Adrenal gland (tissue), 12 donors: ENCODE data around the gene ST3GAL3. TPM values are rescaled to one million over a fixed set of nuclear protein-coding genes. Genes with fewer than 3 reads are reported as not detected.

Experiments used
- DNase-seq, 7 donors: peaks; one replicate each; pipeline ENCODE4 v3.0.0-alpha.2; 2019 to 2020
- H3K27ac ChIP-seq, 5 donors: fragments of 200-600 bp; sonication (generic) in 4 of 5; 1 replicate in 3 of 5; 2 replicates in 2 of 5; pipeline versions ENCODE4 v1.5.1 to v1.8.0; 2016 to 2020; ENCODE audit warnings: mild to moderate bottlenecking in 1 of 5
- H3K27me3 ChIP-seq: fragments of 200-600 bp; 2 replicates; pipeline ENCODE4 v1.8.0; 2021
- H3K36me3 ChIP-seq, 2 donors: fragments of 200-600 bp; replicated peaks in 1 of 2; 1 replicate in 1 of 2; 2 replicates in 1 of 2; pipeline versions ENCODE4 v1.5.1 to v1.8.0; 2018 to 2022
- H3K4me1 ChIP-seq, 2 donors: fragments of 200-600 bp; replicated peaks in 1 of 2; 1 replicate in 1 of 2; 2 replicates in 1 of 2; pipeline versions ENCODE4 v1.5.1 to v1.8.0; 2018 to 2021
- H3K4me3 ChIP-seq, 4 donors: fragments of 200-600 bp; sonication (generic) in 3 of 4; one replicate each; pipeline ENCODE4 v1.5.1; 2016 to 2018
- H3K9me3 ChIP-seq, 3 donors: fragments of 200-600 bp; sonication (generic) in 1 of 3; replicated peaks in 1 of 3; 1 replicate in 2 of 3; 2 replicates in 1 of 3; pipeline versions ENCODE4 v1.5.1 to v1.8.0; 2016 to 2021
- CTCF ChIP-seq, 6 experiments: fragments of 450-650 bp in 4 of 6; fragments of 200-600 bp in 2 of 6; sonication (generic) in 1 of 6; IDR thresholded peaks; 1 replicate in 5 of 6; 2 replicates in 1 of 6; pipeline versions ENCODE4 v1.5.1 to v1.8.0; 2016 to 2021; ENCODE audit warnings: antibody characterized with exemption in 6 of 6, mild to moderate bottlenecking in 2 of 6, moderate library complexity in 1 of 6
- POLR2A ChIP-seq, 2 donors: fragments of 450-650 bp; IDR thresholded peaks; one replicate each; pipeline ENCODE4 v1.6.1; 2017; ENCODE audit warnings: antibody characterized with exemption in 2 of 2, mild to moderate bottlenecking in 2 of 2, moderate library complexity in 1 of 2
- WGBS, 4 donors: extraction: QIAGEN DNeasy Blood & Tissue Kit in 2 of 4; methylation state at CpG; one replicate each; pipeline versions ENCODE4 v1.1.5 to v1.1.7; 2013 to 2017; 5-methylcytosine and 5-hydroxymethylcytosine counted together
- intact Hi-C, 2 donors: fragments of 100-400 bp; cut with DNase I; formaldehyde crosslinking; loops; one replicate each; pipeline versions ENCODE4 v1.14.1 to v1.15.0; 2022 to 2023
- polyA plus RNA-seq, 3 donors: library from polyadenylated mRNA; stranded (reverse); fragments of 200-250 nt in 2 of 3; fragments of 350-450 nt in 1 of 3; fragmentation: Illumina TruSeq in 1 of 3; extraction: RNeasy Lipid Tissue Mini Kit (QIAGEN cat#74804) in 1 of 3; gene quantifications; one replicate each; pipeline ENCODE4 v1.2.3, GENCODE V29; 2013 to 2014
- total RNA-seq, 9 donors: library from RNA; depleted of rRNA in 4 of 9; stranded (reverse); fragments of >200 nt in 4 of 9; fragments of 120-200 nt in 1 of 9; fragmentation: NEBNext Ultra II Directional in 1 of 9; extraction: Animal tissue kit (Norgen Biotek cat#: 25700) in 1 of 9; gene quantifications; one replicate each; pipeline versions ENCODE4 v1.1.0 to v1.2.4, GENCODE V29; 2013 to 2023
- donor health status: healthy with polysubstance abuse.
- donor health status: Bipolar disorder and iron deficiency.
- donor health status: DM: yes; HTN: yes; CAD: no.
- donor health status: DM: no; HTN: no; CAD: no.
- donor health status: DM: no; HTN: no; CAD: no.
- donor health status: DM: yes; HTN: yes; CAD: no.

Gene ST3GAL3
- total and polyA plus RNA-seq, 12 donors, result 15.6 to 47.5 (median 27.7) TPM

GRCh38 chr1:43977376-43978263 lies 270.3 kb downstream of the ST3GAL3 start:
- TF ChIP-seq CTCF (IDR thresholded peaks at IDR 0.05) (no peak), POLR2A (IDR thresholded peaks at IDR 0.05) (no peak)
- DNase-seq, result no peak
- Histone ChIP-seq H3K9me3 (no peaks in the 10 kb centered on the region), H3K4me1 (peaks cover 18 to 46% of the 10 kb centered on the region in 2 donors), H3K27me3 (no peaks in the 10 kb centered on the region), H3K4me3 (no peak overlapping the region), H3K27ac (no peak overlapping the region), H3K36me3 (peaks cover 0 to 23% of the 10 kb centered on the region in 2 donors)
- WGBS, 4 donors, result 81 to 91% (median 88%) methylated on average over 9 of the region's 9 CpGs
- intact Hi-C loops, result no loop called here

GRCh38 chr1:43978264-43978550 lies 270.9 kb downstream of the ST3GAL3 start:
- Histone ChIP-seq H3K36me3 (peaks cover 0 to 20% of the 10 kb centered on the region in 2 donors), H3K4me3 (no peak overlapping the region), H3K27ac (peak overlapping the region in 1 of 5 donors; percentile 11), H3K9me3 (no peaks in the 10 kb centered on the region), H3K27me3 (no peaks in the 10 kb centered on the region), H3K4me1 (peaks cover 18 to 46% of the 10 kb centered on the region in 2 donors)
- WGBS, 4 donors, result 66 to 79% (median 71%) methylated on average over 5 of the region's 5 CpGs
- intact Hi-C loops, result no loop called here
- DNase-seq, result no peak
- TF ChIP-seq CTCF (IDR thresholded peaks at IDR 0.05) (no peak), POLR2A (IDR thresholded peaks at IDR 0.05) (no peak)

GRCh38 chr1:43978551-43979260 lies 271.4 kb downstream of the ST3GAL3 start, which contains the start of gene B4GALT2:
Gene B4GALT2, plus strand, starts transcription at chr1:43979210. Its CDS starts 1,951 bp downstream, at chr1:43981161.
- H3K4me1 ChIP-seq, result peaks cover 18 to 46% of the 10 kb centered on the region in 2 donors
- H3K36me3 ChIP-seq, result peaks cover 0 to 20% of the 10 kb centered on the region in 2 donors
- H3K27ac ChIP-seq, result peak within 1 kb of the TSS in 1 of 5 donors; percentile 31
- no peaks in the 10 kb centered on the region for H3K27me3 ChIP-seq
- 6 to 17% (median 10%) methylated on average over 14 to 54 of the region's 54 CpGs for WGBS, 4 donors
- no peaks in the 10 kb centered on the region for H3K9me3 ChIP-seq
- H3K4me3 ChIP-seq, result peak within 1 kb of the TSS in 2 of 4 donors; percentile 72 to 88
- DNase-seq, result peak in 3 of 7 donors; percentile 29 to 50 (median 33)
- TF ChIP-seq POLR2A (IDR thresholded peaks at IDR 0.05) (no peak), CTCF (IDR thresholded peaks at IDR 0.05) (no peak)
- intact Hi-C loops, result no loop called here

GRCh38 chr1:43979261-43979527 lies 271.9 kb downstream of the ST3GAL3 start:
- Histone ChIP-seq H3K9me3 (no peaks in the 10 kb centered on the region), H3K4me1 (peaks cover 18 to 41% of the 10 kb centered on the region in 2 donors), H3K4me3 (peak overlapping the region in 2 of 4 donors; percentile 72 to 88), H3K36me3 (peaks cover 0 to 20% of the 10 kb centered on the region in 2 donors), H3K27me3 (no peaks in the 10 kb centered on the region), H3K27ac (peak overlapping the region in 1 of 5 donors; percentile 26)
- intact Hi-C loops, result no loop called here
- WGBS, 4 donors, result 0 to 1% (median 0%) methylated on average over 4 to 32 of the region's 45 CpGs; no CpG with 5 or more reads in 1 of the 4 donors
- TF ChIP-seq POLR2A (IDR thresholded peaks at IDR 0.05), result no peak
- no peak for DNase-seq
